Activated T-helper 1 cell treated with anti-CD3 and anti-CD28 coated beads, Interleukin-2, amount 50 U/mL, for 16 hours (primary cell): ENCODE measurements around the gene GOLGA2.
A peak's percentile ranks its signal among the peaks of the same experiment; 100 is the strongest.
"Not testable (repeated sequence)": the region's sequence is repeated elsewhere in the genome, so short reads cannot be mapped to it uniquely, and the experiment has no call there.

Source experiments
- DNase-seq, 2 donors: peaks; one replicate each; pipeline ENCODE4 v3.0.0-alpha.2; 2020; ENCODE audit warnings: low read depth in 1 of 2, low spot score in 1 of 2

Gene GOLGA2

DNA sequence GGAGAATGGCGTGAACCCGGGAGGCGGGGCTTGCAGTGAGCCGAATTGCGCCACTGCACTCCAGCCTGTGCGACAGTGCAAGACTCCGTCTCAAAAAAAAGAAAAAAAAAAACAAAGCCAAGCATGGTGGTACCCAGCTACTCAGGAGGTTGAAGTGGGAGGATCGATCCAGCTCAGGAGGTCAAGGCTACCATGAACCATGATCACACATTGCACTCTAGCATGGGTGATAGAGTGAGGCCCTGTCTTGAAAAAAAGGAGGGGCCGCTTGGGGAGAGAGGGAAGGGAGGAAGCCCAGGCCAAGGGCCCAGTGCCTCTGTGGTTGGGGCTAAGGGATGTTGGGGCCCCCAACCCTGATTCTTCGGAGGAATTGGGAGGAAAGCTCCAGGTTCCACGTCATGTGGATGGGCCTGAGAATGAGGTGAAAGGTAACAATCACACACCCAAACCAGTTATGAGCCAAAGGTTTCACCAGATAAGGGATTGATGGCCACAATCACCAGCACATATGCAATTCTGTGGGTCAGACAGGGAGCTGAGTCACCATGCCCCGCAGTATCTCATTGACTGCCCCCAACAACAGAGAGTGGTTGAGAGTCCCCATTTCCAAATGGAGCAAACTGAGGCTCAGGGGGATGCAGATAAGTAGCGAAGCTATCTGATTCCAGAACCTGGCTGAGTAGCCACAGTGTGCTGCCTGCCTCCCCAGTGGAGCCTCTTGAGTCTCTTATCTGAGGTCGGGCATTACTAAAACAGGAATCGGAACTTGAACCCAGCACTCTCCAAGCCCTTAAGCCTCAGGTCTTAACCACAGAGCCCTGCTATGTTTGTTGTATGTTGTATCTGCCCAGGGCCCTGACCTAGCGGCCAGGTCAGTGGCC lies 20.8 kb upstream of the GOLGA2 start:
- no peak for DNase-seq

DNA sequence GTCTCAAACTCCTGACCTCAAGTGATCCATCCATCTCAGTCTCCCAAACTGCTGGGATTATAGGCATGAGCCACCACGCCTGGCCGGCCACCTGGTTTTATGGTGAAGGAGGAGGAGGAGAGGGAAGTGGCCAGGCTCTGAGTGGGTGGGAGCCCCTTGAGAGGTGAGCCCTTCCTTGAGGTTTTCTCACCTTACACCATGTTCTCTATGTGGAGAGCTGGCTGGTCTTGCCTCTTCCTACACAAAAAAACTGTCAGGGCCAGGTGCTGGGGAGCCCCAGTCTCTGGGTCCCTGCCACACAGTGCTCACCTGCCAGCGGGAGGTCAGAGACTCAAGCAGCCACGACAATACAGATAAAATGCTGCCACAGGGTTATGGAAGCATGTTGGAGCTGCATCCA lies 18.3 kb upstream of the GOLGA2 start:
- DNase-seq: no peak

DNA sequence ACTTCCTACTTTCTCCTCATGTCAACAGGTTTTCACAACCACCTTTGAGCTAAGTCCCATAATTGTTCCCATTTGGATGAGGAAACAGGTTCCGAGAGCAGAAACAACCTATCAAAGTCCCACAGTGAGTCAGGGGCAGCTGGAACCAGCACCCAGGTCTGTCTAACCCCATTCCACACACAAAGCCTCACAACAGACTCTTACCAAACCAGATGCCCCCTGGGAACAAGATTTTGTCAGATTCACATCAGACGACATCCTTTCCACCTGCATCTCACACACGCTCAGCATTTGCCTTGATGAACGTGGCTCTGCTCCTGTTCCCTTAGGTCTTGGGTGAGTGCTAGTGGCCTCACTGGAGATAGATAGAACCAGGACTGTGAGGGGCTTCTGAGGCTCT lies 17.3 kb upstream of the GOLGA2 start:
- DNase-seq: no peak

DNA sequence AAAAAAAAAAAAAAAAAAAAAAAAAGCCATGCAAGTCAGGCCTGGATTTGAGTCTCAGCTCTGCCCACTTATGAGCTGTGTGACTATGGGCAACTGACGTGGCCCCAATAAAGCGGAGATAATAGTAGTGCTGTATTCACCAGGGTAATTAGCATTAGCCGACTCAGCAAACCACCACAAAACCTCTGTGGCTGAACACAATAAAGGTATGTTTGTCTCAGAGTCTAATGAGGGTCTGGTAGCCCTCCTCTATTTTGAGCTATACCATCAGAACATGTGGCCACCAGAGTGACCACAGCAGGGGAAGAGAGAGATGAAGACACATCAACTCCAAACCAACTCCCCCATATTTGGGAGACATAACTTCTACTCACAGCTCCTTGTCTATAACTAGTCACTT lies 16.2 kb upstream of the GOLGA2 start:
- no peak for DNase-seq

DNA sequence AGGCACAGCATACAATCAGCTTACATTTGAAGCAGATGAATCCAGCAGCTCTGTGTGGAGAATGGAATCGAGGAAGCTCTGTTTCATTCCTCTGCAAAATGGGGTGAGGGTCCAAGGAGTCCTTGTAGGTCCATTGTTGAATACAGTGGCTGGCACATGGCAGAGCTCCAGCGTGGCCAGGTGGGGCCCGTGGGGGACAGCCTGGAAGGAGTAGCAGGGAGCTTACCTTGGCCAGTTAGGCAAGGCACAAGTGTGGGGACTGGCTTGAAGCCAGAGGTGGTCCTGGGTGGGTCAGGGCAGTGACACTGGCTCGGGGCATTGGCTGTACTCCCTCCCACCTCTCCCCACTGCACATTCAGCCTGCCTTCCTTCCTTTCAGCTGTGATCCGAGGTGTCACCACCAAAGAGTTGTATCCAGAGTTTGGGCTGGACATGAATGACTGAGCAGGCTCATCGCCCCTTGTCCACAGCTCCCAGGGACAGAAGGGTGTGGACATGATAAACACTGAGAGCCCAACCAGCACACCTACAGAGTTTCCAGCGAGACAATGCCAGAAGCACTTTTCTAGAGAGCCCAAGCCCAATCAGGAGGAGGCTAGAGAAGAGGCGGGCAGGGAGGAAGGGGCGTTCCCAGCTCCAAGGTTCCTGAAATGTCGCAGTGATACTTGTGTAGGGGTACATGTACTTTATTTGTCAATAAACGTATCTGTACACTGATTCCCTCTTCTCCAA lies 12.6 kb upstream of the GOLGA2 start:
- DNase-seq: no peak

DNA sequence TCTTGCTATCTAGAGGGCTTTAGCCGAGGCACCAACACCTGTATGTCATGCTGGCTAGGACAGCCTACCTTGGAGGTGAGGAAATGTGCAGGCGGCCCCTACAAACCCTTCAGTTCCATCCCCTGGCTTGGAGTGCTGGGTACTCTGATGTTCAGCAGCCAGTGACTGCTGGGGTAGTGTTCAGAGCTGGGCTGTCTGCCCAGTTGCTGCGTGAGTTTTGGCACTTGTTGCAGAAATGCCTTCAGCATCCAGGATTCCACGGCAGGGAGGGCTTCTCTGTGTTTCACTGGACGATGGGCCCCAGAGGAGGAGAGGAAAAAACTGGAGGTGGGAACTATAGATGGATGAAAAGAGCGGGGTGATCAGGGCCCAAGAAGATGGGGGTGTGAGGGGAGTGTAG lies 10.6 kb upstream of the GOLGA2 start:
- no peak for DNase-seq

DNA sequence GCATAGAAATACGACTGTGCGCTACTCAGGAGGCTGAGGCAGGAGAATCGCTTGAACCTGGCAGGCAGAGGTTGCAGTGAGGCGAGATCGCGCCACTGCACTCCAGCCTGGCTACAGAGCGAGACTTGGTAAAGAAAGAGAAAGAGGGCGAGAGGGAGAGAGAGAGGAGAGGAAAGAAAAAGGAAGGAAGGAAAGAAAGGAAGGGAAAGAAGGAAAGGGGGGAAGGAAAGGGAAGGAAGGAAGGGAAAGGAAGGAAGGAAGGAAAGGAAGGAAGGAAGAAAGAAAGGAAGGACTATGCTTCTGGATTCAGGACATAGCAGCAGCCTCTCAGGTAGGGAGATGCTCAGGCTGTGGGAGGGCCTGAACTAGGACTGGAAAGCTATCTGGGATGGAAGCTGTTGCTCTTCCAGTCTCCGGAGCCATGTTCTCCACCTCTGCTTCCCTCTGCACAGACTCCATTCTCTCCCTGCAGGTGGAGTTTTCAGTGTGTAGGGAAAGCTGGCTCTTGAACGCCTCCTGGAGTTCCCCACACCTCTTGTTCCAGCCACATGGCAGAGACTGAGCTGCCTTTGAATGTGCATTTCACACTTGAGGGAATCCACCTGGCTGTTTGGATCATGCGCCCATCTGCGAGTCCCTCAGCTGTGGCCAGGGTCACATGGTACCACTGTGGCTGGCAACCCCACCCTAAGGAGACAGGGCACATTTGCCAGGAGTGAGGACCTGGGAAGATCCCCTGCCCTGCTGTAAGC lies 9.4 kb upstream of the GOLGA2 start:
- DNase-seq: no peak

DNA sequence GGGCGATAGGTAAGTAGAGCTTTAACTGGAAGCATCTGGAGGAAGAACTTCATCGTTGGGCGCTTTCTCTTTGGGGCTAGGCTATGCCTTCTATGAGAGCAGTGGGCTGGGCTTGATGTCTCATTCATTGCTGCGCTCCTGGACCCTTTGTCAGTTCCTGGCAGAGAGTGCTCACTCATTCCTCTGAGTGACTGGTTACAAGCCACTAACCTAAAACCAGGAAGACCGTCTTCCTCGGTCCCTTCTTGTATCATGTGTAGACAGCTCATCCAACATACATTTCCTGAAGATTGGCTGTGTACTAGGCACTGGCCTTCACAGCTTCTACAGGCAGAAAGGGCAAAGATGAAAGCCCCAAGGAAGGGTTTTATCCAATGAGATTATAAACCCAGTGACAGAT lies 6.7 kb upstream of the GOLGA2 start:
- no peak for DNase-seq

DNA sequence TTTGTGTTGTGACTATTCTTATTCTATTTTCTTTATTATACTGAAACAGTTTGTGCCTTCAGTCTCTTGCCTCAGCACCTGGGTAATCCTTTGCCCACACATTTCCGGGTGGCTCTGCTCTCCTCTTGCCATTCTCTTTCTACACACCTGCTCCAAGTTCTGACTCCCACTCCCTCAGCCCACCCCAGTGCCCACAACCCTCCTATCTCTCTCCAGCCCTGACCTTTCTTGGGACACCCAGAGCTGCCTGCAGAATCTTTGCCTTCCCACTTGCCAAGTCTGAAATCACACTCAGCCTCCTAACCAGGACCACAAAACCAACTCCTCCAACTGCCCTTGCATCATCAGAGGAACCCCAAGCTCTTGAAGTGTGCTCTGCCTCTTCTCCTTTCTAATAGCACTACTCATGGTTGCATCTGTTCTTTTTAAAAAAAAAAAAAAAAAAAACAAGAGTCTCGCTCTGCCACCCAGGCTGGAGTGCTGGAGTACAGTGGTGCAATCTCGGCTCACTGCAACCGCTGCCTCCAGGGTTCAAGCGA lies 4.3 kb upstream of the GOLGA2 start:
- no peak for DNase-seq

DNA sequence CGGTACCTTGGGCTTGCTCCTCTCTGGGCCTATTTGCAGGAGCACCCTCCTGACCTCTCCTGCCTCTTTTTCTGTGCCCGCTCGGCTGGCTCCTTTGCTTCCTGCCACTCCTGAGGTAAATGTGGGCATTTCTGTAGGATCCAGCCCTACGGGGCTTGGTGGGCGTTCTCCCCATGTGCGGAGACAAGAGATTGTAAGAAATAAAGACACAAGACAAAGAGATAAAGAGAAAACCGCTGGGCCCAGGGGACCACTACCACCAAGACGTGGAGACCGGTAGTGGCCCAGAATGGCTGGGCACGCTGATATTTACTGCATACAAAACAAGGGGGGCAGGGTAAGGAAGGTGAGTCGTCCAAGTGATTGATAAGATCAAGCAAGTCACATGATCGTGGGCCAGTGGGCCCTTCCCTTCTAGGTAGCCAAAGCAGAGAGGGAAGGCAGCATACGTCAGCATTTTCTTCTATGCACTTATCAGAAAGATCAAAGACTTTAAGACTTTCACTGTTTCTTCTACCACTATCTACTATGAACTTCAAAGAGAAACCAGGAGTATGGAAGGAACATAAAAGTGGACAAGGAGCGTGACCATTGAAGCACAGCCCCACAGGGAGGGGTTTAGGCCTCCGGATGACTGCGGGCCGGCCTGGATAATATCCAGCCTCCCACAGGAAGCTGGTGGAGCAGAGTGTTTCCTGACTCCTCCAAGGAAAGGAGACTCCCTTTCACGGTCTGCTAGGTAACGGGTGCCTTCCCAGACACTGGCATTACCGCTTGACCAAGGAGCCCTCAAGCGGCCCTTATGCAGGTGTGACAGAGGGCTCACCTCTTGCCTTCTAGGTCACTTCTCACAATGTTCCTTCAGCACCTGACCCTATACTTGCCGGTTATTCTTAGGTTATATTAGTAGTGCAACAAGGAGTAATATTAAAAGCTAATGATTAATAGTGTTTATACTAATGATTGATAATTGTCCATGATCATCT lies 3.6 kb upstream of the GOLGA2 start:
- DNase-seq: not testable (repeated sequence)

DNA sequence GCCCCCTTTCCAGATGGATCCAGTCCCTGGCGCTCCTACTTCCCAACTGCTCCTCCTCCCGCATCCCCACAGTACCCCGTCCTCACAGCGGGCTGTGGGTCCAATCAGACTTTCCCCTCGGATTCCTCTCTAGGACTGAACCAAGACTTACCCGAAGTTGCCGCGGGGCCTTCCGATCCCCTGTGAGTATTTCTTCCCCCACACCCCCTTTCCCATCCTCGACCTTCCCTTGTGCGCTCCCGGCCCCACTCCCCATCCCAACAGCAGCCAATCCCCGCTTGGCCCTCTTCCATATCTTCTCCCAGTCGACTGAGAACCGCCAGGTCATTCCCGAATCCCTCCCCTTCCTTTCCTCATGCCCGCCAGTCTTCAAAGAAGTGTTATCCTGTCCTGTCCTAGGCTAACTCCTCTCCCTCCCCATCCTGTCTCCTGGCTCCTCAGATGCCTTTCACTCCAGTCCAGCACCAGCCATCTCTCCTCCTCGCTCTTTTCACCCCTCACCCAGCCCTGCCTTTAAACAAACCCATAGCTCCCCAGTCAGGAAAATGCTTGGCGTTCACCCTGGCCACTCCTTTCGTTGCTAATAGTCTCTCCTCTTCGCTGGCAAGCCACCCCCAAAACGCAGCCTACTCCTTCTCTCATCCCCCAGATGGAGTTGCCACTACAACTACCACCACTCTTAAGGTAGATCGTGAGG lies 915 bp upstream of the GOLGA2 start:
- DNase-seq: no peak

DNA sequence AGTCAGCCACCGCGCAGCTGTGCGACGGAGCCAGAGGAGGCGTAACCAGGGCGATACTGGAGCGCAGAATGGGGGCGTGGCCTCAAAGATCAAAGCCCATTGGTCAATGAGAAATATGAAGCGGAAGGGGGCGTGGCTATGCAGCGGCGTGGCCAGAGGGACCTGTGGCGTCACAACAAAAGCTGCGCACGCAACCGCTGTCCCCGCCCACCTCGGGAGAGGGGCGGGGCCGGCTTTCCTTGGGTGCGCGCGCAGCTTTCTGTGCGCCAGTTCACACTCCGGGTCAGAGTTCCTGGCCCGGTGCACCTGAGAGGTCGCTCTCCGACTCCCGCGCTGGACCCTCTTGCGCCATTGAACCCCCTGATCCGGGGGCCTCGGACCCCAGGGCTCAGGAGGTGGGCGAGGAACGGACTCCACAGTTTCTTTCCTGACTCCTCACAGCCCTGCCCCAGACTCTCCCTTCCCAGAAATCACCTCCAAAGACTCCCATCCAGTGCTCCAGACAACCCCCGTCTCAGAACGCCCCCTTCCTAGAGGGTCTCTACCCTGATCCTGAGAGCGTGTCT lies 284 bp upstream of the GOLGA2 start, which contains the start of gene SWI5:
Gene SWI5 (plus strand): TSS at position 269 of the 566 bp plus-strand sequence.
- peak; percentile 99 to 100 for DNase-seq

DNA sequence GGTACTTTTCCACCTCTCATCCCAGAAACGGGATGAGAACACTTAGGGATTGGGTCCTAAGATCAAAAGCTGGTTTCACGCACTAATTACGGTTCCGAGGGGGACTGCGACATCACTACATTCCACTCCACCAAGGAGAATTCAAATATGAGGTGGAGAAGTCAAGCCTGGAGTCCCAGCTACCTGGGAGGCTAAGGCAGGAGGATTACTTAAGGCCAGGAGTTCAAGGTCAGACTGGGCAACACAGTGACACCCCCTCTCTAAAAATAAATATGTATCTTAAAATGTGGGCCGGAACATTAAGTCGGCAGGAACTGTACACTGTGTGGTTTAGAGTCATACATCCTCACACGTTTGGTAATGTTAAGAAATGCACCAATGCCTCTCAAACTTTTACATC lies 1.6 kb downstream of the GOLGA2 start:
- DNase-seq: no peak

DNA sequence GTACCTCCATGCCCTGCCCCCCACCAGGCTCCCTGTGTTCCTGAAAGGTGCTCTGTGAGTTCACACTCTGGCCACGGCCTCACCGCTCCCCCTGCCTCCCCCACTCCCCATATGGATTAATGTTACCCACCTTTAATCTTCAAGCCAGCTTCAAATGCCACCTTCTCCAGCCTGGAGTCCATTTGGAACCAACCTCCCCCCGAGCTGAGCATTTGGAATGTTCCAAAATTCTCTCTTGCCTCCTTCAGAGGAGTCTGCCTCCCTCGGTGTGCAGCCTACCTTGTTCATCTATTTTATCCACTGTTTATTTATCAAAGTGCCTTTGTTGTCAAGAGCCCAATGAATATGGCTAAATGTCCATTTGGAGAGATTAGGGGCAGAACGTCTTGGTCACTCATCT lies 4.3 kb downstream of the GOLGA2 start:
- DNase-seq: no peak

DNA sequence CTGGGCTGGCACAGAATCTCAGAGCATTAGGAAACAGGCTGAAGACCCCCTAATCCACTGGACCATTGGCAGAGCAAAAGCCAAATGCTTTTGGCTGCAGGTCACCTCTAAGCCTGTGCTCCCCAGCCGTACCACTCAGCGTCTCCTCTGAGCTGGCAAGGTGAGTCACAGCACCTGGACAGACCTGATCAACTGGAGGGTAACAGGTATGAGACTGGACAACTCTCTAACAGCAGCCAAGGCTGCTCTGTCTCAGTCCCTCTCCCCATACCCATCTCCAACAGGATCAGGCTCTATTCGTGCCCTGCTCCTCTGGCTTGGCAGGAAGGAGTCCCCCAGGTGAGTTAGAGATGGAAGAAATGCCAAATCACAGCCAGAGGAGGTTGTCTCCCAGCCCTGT lies 4.7 kb downstream of the GOLGA2 start:
- DNase-seq: no peak

DNA sequence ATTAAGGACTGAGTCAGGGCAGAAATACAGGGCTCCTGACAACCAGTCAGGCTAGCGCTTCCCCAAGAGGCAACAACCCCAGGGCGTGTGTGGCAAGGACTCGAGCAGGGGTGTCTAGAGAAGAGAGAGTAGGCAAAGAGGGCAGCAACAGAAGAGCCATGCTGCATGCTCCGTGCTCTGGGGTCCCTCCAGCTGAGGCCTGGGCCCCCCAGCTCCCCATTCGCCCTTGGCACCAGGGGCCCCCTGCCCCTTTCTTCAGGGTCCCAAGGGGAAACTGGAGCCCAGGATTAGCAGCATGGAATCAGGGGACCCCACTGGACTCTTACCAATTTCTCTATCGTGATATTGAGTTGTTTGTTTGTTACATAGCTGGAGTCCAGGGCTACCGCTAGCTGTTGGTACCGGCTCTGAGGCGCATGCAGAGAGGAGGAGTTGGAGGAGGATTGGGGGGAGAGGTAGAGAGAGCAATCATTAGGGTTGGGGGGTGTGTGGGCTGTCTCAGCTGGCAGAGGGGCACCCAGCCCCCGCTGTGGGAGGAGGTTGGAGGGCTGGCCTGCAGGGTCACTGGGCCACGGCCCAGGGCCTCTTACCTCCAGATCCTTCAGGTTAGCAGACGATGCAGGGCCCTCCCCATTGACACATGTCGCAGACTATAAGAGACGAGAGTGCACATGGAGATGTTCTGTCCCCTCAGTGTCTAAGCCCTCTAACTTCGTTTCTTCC lies 8.8 kb downstream of the GOLGA2 start:
- DNase-seq: no peak

DNA sequence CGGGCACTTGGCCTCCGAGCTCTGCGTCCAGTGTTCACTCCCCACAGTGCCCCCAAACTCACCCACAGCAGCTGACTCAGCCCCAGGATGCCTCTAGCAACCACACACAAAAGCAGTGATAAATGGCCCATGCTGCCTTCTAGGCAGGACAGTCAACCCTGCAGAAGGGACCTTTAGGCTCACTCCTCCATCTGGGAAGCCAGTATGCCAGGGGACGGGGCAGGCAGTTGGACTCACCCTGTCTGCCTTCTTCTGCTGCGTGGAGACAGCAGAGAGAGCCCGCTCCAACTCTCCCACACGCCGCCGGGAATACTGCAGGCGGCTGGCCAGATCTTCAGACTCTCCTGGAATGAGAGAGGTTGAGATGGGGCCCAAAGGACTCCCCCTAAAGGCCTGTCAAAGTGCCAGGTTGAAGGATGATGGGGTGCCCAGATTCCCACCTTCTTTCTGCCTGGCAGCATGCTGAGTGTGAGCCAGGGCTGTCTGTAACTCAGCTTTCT lies 10.4 kb downstream of the GOLGA2 start:
- no peak for DNase-seq

DNA sequence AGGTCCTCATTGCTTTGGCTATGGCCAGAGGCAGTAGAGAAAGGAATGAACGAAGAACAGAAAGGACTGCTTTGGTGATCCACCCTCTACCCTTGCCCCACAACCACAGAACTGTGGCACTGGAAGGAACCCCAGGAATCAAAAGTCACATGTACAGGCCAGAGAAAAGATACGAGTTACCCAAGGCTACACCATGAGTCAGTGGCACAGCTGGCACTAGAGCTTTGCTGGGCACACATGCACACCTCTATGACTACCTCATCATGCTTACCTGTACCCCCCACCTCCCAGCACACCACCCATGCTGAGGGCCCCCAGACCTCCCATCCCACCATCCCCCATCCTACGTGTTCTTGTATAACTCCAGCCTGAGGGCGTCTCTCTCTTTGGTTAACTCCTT lies 13.1 kb downstream of the GOLGA2 start:
- DNase-seq: no peak

DNA sequence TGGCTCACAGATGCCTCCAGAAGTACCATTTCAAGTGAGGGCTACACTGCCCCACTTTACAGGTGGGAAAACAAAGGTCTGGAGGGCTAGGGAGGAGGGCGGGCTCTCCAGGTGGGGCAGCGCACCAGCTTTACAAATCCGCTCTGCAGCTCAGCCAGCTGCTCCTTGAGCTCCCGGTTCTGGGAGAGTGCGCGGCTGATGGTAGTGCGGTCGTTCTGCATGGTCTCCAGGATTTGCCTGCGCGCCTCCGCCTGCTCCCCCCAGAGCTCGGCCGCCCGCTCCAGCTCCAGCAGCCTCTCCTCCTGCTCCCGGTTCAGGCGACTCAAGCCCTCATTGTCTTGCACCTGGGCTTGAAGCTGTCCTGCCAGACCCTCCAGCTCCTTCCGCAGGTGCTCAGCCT lies 15.5 kb downstream of the GOLGA2 start:
- no peak for DNase-seq
